Iris pigment epithelial cell (primary cell): ENCODE data around the gene UTP14A.
"Not testable (repeated sequence)": the region's sequence is repeated elsewhere in the genome, so short reads cannot be mapped to it uniquely, and the experiment has no call there.

Experiments used
- DNase-seq: peaks from one replicate; pipeline ENCODE4 v3.0.0-alpha.2; 2011; ENCODE audit warnings: low read depth

Gene UTP14A, protein sequence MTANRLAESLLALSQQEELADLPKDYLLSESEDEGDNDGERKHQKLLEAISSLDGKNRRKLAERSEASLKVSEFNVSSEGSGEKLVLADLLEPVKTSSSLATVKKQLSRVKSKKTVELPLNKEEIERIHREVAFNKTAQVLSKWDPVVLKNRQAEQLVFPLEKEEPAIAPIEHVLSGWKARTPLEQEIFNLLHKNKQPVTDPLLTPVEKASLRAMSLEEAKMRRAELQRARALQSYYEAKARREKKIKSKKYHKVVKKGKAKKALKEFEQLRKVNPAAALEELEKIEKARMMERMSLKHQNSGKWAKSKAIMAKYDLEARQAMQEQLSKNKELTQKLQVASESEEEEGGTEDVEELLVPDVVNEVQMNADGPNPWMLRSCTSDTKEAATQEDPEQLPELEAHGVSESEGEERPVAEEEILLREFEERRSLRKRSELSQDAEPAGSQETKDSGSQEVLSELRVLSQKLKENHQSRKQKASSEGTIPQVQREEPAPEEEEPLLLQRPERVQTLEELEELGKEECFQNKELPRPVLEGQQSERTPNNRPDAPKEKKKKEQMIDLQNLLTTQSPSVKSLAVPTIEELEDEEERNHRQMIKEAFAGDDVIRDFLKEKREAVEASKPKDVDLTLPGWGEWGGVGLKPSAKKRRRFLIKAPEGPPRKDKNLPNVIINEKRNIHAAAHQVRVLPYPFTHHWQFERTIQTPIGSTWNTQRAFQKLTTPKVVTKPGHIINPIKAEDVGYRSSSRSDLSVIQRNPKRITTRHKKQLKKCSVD

DNA sequence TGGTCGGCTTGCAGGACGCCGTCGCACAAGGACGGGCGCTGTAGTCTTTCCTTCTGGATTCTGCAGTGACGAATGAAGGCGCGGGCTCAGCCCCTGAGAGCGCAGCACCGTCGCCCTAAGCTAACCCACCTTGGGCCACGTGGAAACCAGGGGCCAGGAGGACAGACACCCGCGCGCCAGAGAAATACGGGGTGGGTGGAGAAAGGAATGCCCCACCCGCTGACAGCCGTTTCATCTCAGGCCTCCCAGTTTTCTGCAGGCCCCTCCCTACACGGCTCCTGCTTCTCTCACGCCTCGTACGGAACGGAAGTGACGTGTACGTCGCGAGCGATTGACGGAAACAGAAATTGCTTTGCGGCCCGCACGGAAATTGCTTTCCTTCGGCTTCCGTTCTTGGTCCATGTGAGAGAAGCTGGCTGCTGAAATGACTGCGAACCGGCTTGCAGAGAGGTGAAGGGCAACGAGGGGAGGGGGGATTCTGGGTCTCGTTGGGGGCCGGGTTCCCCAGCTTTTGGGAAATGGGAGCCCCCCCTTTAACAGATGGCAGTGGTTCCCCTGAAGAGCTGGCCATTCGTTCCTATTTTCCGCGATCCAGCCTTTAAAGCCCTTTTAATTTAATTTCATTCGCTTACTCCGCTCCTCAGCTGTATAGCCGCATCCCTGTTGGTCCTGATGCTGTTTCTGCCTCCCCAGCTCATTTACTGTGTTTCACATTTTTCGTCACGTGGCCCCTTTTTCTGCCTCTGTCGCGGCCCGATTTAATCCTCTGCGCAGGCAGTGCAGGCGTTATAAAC is at the start of gene UTP14A:
Gene UTP14A, plus strand, starts transcription at position 378 of the 794 bp plus-strand sequence. Its CDS starts 47 bp downstream, at position 425.
- DNase-seq: peak; percentile 91

DNA sequence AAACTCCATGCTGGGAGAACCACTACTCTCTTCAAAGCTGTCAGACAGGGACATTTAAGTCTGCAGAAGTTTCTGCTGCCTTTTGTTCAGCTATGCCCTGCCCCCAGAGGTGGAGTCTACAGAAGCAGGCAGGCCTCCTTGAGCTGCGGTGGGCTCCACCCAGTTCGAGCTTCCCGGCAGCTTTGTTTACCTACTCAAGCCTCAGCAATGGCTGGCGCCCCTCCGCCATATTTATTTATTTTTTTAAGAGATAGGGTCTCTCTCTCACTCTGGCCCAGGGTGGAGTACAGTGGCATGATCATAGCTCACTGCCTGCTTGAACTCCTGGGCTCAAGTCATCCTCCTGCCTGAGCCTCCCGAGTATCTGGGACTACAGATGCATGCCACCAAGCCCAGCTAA is 46.8 kb upstream of the UTP14A start:
- not testable (repeated sequence) for DNase-seq

DNA sequence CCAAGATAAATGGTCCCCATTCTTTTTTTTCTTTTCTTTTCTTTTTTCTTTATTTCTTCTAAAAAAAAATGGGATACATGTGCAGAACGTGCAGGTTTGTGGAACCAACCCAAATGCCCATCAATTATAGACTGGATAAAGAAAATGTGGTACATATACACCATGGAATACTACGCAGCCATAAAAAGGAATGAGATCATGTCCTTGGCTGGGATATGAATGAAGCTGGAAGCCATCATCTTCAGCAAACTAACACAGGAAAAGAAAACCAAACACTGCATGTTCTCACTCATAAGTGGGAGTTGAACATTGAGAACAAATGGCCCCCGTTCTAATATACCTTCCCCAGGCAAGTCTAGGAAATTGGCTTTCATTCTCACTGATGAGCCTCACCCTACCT is 39.6 kb upstream of the UTP14A start:
- not testable (repeated sequence) for DNase-seq

DNA sequence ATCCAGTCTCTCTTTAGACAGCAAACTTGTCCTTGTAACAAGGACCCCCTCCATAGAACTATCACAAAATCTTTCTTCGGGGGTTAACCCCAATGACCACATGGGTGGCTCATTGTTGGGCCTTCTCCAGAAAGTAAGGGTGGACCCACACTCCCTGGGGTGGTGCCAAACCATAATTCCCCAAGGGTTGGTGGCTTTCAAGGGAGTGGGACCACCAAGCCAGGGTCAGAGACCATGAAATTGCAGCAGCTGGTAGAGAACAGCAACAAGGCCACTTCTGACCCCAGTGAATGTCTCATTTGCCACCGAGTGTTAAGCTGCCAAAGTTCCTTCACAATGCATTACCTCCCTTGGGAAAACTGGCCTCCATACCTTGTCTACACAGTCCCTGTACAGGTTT is 33.4 kb upstream of the UTP14A start:
- DNase-seq: no peak

DNA sequence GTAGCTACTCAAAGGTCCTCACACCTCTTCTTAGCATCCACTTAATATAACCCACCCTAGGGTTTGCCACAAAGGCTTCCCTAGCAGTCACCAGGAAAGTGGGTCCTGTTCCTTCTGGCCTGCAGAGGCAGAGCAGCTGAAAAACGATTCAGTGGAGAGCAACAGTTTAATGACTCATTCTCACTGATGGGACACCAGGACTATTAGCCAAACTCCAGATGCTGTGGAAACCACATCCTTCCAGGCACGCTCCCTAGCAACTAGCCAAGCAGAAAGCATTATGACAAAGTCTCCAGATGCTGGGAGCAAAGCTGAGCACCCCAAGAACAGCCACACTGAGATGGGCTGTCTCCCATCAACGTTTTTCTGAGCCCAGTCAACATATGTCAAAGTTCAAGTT is 30.3 kb upstream of the UTP14A start:
- DNase-seq: peak; percentile 74

DNA sequence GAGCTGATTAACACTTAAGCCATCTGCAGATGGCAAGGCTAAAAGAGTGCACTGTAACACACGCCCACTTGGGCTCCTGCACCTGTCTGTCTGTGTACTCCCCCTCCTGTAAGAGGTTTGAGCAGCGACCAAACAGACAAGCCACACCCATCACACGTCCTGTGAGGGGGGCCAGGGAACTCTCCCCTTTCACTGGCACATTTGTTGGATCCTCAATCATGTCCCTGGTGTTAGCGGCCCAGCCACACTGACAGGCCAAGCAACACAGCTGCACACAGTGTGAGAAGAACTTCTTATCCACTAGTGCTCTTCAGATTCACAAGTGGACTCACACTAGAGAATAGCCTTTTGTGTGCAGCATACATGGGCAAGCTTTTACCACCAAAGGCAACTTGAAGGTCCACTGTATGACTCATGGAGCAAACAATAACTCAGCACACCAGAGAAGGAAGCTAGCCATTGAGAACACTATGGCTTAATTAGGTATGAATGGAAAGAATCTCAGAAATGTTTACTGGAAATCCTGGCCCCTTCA is 29.1 kb upstream of the UTP14A start:
- peak; percentile 61 for DNase-seq

DNA sequence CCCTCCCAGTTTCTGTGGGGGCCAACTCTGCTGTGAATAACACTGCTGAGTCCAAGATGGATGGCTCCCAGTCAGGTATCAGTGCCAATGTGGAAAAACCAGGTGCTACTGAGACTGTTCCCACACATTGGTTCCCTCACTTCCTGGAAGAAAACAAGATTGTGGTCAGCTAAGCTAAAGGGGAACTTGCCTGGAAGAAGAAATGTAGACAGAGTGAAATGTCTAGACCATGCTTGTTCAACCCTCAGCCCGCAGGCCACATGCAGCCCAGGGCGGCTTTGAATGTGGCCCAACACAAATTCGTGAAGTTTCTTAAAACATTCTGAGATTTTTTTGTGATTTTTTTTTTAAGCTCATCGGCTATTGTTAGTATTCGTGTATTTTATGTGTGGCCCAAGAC is 28.6 kb upstream of the UTP14A start:
- DNase-seq: peak; percentile 10

DNA sequence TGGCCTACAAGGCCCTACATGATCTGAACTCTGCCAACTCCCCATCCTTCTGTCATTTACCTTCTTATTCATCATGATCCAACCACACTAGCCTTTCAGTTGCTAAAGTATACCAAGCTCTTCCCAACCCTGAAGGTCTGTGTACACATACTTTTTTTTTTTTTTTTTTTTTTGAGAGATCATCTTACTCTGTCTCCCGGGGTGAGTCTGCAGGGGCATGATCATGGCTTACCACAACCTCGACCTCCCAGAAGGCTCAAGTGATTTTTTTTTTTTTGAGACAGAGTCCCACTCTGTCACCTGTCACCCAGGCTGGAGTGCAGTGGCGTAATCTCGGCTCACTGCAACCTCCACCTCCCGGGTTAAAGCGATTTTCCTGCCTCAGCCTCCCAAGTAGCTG is 5.9 kb upstream of the UTP14A start:
- no peak for DNase-seq

DNA sequence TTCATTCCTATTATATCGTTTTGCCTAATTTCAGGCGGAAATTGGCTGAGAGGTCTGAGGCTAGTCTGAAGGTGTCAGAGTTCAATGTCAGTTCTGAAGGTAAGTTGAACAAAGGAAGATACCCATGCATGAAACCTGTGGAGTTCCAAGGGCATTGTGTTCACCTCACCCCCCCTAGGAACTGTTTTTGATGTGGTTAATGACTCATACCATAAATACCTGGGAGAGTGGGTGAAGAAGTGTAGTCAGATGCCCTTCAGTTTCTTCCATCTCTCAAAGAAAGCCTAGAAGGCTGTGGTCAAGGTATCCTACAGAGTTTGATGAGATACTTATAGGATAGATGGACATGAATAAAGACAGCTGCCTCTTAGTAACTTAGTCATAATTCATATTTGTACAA is 2.7 kb downstream of the UTP14A start:
- DNase-seq: no peak

DNA sequence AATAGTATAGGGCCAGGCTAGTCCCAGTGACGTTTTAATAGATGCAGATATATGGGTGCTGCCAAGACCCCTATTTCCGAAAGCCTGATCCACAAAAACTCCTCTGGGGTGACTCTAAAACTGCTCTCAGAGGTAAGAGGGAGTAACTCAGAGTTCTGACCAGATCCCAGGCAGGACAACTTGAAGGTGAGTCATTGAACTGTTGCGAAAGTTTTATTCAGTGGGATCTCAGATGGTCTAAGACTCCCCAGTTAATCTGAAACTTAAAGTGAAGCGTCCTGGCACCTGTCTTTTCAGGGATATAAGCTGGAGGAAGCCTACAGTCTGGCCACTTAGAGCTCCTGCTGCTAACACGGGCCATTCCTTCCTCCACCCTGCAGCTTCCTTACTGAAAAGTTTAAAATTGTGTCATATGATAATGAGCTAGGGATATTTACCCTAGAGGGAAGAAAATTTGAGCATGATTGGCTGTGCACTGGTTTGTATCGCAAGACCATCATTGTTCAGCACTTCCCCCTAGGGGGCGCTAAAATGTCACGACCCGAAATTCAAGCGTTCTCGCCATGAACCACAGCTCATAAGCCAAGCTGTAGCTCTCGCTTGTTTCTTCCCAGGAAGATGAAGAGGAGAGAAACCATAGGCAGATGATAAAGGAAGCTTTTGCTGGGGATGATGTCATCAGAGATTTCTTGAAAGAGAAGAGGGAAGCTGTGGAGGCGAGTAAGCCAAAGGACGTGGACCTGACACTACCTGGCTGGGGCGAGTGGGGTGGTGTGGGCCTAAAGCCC is 19.5 kb downstream of the UTP14A start:
- peak; percentile 78 for DNase-seq

DNA sequence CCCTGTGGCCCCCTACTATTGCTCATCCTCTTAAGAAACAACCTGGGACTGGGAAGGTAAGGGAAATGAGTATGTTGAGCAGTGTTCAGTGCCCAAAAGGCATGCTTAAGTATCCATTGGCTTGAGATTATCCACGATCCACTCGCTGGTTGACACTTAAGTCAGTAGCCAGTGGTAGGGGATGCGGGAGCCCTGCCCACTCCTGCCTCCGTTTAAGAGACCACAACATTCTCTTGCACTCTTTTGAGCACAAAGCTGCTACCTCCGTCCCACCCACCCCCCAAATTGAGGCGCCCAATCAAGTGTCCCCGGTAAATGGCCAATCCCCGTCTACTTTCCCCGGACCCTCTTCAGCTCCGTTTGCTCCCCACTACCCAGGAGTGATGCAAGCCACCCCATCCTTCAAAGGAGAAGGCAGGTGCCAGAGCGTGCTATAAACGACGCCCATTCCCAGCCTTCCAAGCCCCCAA is 25.0 kb downstream of the UTP14A start:
- peak; percentile 18 for DNase-seq

DNA sequence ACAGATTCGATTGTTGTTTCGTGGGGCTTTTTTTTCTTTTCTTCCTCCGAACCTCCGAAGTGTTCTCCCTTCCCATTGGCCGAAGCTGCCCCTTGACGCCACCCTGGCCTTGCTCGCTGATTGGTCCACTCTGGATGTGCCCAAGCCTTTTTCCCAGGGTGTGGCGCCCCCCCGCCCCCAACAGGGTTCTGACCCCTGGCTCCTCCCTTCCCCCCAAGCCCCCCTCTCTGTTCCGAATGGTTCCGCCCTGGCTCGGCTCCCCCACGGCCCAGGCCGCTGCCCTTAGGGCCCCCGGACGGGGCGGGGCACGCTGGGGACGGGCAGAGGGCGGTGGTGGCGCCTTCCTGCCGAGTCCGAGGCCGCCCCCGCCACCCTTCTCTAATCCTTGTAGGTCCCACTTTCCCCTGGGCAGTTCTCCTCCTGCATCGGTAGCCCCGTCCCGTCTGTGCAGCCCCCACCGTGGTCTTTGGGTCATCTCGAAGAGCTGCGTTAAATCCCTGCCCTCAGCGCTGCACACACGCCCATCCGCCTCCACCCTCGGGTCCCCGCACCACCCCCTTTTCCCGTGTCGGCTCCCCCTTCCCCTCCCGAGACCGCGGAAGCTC is 25.5 kb downstream of the UTP14A start:
- DNase-seq: peak; percentile 95

DNA sequence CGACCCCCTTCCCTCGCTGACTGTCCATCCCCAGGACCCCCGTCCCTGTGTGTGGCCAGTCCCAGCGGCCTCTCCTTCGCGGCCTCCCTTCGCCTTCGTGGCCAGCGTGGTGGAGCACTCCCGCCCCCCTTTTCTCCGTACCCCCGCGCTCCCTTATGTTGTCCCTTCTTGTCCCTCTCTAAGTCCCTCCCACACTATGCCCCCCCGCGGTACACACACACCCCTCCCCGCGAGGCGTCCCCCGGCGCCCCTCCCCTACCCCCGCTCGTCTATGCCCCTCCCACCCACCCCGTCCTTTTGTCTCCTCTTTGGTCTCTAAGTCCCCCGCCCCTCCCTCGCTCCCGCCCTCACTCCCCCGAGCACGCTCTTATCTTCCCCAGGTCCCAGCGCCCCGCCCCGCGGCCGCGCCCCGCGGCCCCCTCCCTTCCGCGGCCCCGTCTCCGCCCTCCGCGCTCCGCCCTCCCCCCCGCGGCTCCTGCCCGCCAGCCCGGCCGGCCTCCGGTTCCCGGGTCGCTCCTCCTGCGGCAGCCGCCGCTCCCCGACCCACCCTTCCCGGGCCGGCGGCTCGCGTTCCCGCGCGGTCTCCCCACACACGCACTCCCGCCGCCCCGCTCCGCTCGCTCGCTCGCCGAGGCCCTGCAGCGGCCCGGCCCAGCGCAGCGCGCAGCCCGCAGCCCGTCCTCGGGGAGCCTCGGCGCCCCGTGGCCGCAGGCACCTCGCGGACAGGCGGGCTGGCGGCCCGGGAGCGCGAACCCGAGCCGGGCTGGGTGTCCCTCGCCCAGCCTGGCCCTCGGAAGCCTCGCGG is 26.3 kb downstream of the UTP14A start:
- DNase-seq: peak; percentile 91

DNA sequence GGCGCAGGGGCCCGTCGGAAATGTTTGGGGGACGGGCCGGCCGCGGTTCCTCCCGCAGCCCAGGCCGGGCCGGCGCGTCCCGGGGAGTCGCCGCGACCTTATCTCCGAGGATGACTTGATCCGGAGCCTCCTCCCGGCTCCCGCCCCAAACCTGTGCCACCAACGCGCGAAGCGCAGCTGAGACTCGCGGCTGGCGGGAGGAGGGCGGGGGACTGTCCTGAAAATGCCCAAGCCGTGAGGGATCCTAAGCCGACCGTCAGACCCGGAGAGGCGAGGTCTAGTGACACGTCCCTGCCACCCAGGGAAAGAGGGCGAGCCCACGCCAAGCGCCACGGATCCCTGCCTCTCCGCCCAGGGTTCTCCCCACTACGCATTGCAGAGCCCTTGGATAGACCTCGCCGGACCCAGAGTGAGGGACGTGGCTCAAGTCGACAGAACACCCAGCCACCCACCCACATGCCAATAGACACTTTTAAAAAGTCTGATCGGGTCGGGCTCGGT is 26.9 kb downstream of the UTP14A start:
- peak; percentile 11 for DNase-seq

DNA sequence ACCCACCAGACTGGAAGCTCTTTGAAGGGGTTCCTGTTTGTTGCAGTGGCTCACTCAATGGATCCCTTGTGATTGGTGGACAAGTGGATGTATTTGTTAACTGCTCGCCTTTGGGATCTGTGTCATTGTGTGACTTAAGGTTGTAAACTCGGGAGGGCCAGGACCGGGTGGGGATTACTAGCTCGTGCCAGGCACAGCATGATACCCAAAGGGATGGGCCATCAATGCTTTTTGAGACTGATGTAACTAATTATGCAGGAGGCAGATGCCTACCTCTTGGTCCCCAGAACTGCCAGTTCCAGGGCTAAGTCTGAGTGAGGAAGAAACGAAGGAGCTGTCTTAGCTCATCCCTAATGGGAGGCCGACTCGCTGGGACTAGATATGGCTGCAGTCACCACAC is 27.7 kb downstream of the UTP14A start:
- DNase-seq: no peak

DNA sequence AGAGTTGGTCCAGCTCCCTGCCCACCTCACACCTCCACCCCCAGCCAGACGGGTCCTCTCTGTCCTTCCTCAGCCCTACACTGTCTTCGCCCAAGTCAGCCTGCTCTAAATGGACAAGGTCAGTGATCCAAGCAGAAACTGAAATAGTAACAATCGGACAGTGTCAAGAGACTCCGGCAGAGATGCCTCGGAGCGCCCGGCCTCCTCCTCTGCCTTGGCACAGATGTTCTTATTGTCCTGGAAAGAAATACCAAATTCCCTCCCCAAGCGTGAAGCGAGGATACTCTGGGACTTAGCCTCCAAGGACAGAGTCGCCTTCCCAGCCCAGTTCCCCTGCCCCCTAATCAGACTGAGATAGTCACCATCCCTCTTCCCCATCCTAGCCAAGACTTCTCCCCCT is 28.5 kb downstream of the UTP14A start:
- DNase-seq: no peak

DNA sequence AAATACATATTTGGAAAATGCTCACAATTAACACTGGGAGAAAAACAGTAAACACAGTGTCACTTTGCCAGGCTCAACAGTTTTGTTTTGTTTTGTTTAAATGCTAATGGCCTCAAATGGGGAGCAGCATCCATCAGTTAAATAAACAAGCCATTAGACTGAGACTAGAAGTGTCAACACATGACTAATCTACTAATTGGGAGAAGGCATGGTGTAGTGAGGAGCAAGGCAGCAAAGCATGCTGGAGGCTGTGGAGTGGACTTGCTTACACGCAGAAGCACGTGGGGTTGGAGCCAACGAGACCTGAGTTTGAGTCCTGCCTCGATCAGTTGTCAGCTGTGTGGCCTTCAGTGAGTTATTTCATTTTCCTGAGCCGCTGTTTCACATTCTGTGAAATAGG is 29.0 kb downstream of the UTP14A start:
- DNase-seq: no peak

DNA sequence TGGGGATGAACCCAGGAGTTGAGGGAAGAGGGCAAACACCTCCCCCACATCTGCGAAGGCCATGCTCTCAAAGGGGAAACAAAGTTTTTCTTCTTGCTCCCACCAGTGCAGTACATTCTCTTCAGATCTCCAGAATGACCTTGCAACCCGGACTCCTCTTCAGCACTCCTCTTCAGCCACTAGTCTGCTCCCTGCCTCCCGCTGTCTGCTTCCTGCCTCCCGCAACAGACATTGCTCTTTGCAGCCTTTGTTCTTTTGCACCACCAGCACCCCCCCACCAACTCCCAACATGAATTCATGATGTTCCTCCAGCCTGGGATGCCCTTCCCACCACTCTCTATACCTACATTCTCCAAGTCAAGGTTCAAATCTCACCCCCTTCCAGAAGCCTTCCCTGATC is 32.1 kb downstream of the UTP14A start:
- DNase-seq: no peak

DNA sequence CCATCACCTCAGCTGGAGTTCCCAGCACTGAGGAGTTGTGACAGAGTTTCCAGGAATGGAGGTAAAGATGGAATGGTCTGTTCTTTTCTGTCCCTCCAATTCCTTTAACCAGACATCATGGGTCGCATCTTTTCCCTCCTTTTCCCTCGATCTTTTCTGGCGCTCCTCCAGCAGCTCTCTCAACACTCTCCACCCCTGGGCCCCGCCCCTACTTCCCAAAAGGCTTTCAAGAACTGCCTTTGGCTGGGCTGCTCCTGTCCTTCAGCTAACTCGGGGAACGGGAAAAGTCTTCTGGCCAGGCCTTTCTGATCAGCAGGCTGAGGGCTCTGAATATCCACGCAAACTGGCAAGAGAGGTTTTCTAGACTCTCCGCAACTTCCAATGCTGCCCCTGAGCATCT is 34.0 kb downstream of the UTP14A start:
- DNase-seq: no peak

DNA sequence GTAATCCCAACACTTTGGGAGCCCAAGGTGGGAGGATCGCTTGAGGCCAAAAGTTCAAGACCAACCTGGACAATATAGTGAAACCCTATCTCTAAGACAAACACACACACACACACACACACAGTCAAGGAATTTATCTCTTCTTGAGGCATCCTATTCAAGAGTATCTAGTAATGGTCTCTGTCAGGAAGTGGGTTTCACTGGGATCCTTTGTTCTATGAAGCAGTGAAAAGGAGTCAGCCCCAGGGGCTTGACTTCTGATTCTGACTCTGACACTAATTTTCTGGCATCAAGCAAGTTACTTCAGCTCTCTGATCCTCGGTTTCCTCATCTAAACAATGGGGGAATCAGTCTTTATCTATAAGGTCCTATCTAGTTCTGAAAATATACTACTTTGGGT is 34.8 kb downstream of the UTP14A start:
- no peak for DNase-seq
